ENCODE data around the gene PPY.
A peak's percentile ranks its signal among the peaks of the same experiment; 100 is the strongest.
"Not testable (repeated sequence)": the region's sequence is repeated elsewhere in the genome, so short reads cannot be mapped to it uniquely, and the experiment has no call there.

PPY gene

GRCh38 chr17:43901861-43902589 lies 40.3 kb downstream of the PPY start:
- Histone ChIP-seq H3K4me1 (ENCODE audit: control insufficient read depth, insufficient read depth, low read length, unreplicated experiment) (peaks cover 16% of the 10 kb centered on the region), H3K79me2 (ENCODE audit: control insufficient read depth, insufficient read depth, low read length, unreplicated experiment) (no peaks in the 10 kb centered on the region), H3K36me3 (ENCODE audit: insufficient read depth, low read length) (no peaks in the 10 kb centered on the region), H3K4me3 (ENCODE audit: low read depth, low read length) (no peak overlapping the region), H3K27ac (ENCODE audit: low read depth, low read length) (no peak overlapping the region), H3K27me3 (ENCODE audit: insufficient read depth, low read length) (no peaks in the 10 kb centered on the region), H2AFZ (ENCODE audit: low read length, unreplicated experiment) (no peak overlapping the region)

GRCh38 chr17:43900858-43901754 lies 41.2 kb downstream of the PPY start:
- Histone ChIP-seq H3K79me2 (ENCODE audit: control insufficient read depth, insufficient read depth, low read length, unreplicated experiment) (no peaks in the 10 kb centered on the region), H3K27me3 (ENCODE audit: insufficient read depth, low read length) (no peaks in the 10 kb centered on the region), H3K27ac (ENCODE audit: low read depth, low read length) (no peak overlapping the region), H3K4me3 (ENCODE audit: low read depth, low read length) (peak overlapping the region; percentile 78), H3K36me3 (ENCODE audit: insufficient read depth, low read length) (no peaks in the 10 kb centered on the region), H3K4me1 (ENCODE audit: control insufficient read depth, insufficient read depth, low read length, unreplicated experiment) (peaks cover 13% of the 10 kb centered on the region), H2AFZ (ENCODE audit: low read length, unreplicated experiment) (peak overlapping the region; percentile 28)

GRCh38 chr17:43900183-43900857 lies 42.0 kb downstream of the PPY start:
- H3K4me1 ChIP-seq (ENCODE audit: control insufficient read depth, insufficient read depth, low read length, unreplicated experiment), result peaks cover 8% of the 10 kb centered on the region
- H3K27me3 ChIP-seq (ENCODE audit: insufficient read depth, low read length), result no peaks in the 10 kb centered on the region
- no peak overlapping the region for H3K27ac ChIP-seq (ENCODE audit: low read depth, low read length)
- H3K79me2 ChIP-seq (ENCODE audit: control insufficient read depth, insufficient read depth, low read length, unreplicated experiment), result no peaks in the 10 kb centered on the region
- H3K4me3 ChIP-seq (ENCODE audit: low read depth, low read length), result peak overlapping the region; percentile 78
- peak overlapping the region; percentile 47 for H2AFZ ChIP-seq (ENCODE audit: low read length, unreplicated experiment)
- no peaks in the 10 kb centered on the region for H3K36me3 ChIP-seq (ENCODE audit: insufficient read depth, low read length)

- Histone ChIP-seq H3K4me1 (ENCODE audit: control insufficient read depth, insufficient read depth, low read length, unreplicated experiment) (peaks cover 8% of the 10 kb centered on the region), H3K36me3 (ENCODE audit: insufficient read depth, low read length) (no peaks in the 10 kb centered on the region), H2AFZ (ENCODE audit: low read length, unreplicated experiment) (no peak overlapping the region), H3K27me3 (ENCODE audit: insufficient read depth, low read length) (no peaks in the 10 kb centered on the region), H3K4me3 (ENCODE audit: low read depth, low read length) (no peak overlapping the region), H3K27ac (ENCODE audit: low read depth, low read length) (no peak overlapping the region), H3K79me2 (ENCODE audit: control insufficient read depth, insufficient read depth, low read length, unreplicated experiment) (no peaks in the 10 kb centered on the region)
Observed at GRCh38 chr17:43898446-43898845, 43.8 kb downstream of the PPY start.

- Histone ChIP-seq H3K27ac (ENCODE audit: low read depth, low read length) (no peak overlapping the region), H3K36me3 (ENCODE audit: insufficient read depth, low read length) (no peaks in the 10 kb centered on the region), H3K4me1 (ENCODE audit: control insufficient read depth, insufficient read depth, low read length, unreplicated experiment) (peaks cover 8% of the 10 kb centered on the region), H3K27me3 (ENCODE audit: insufficient read depth, low read length) (no peaks in the 10 kb centered on the region), H3K79me2 (ENCODE audit: control insufficient read depth, insufficient read depth, low read length, unreplicated experiment) (no peaks in the 10 kb centered on the region), H2AFZ (ENCODE audit: low read length, unreplicated experiment) (no peak overlapping the region), H3K4me3 (ENCODE audit: low read depth, low read length) (no peak overlapping the region)
Observed at GRCh38 chr17:43897831-43898230, 44.4 kb downstream of the PPY start.

GRCh38 chr17:43894494-43894893 lies 47.8 kb downstream of the PPY start:
- H3K79me2 ChIP-seq (ENCODE audit: control insufficient read depth, insufficient read depth, low read length, unreplicated experiment); H3K27ac ChIP-seq (ENCODE audit: low read depth, low read length); H3K4me1 ChIP-seq (ENCODE audit: control insufficient read depth, insufficient read depth, low read length, unreplicated experiment); H2AFZ ChIP-seq (ENCODE audit: low read length, unreplicated experiment); H3K27me3 ChIP-seq (ENCODE audit: insufficient read depth, low read length); H3K4me3 ChIP-seq (ENCODE audit: low read depth, low read length); H3K36me3 ChIP-seq (ENCODE audit: insufficient read depth, low read length): not testable (repeated sequence)

- Histone ChIP-seq H3K4me1 (ENCODE audit: control insufficient read depth, insufficient read depth, low read length, unreplicated experiment) (no peaks in the 10 kb centered on the region), H3K27me3 (ENCODE audit: insufficient read depth, low read length) (no peaks in the 10 kb centered on the region), H3K79me2 (ENCODE audit: control insufficient read depth, insufficient read depth, low read length, unreplicated experiment) (no peaks in the 10 kb centered on the region), H3K36me3 (ENCODE audit: insufficient read depth, low read length) (no peaks in the 10 kb centered on the region), H3K27ac (ENCODE audit: low read depth, low read length) (no peak overlapping the region), H3K4me3 (ENCODE audit: low read depth, low read length) (no peak overlapping the region), H2AFZ (ENCODE audit: low read length, unreplicated experiment) (no peak overlapping the region)
Observed at GRCh38 chr17:43892647-43892952, 49.7 kb downstream of the PPY start.

GRCh38 chr17:43891851-43892646 lies 50.2 kb downstream of the PPY start:
- no peak overlapping the region for H3K4me3 ChIP-seq (ENCODE audit: low read depth, low read length)
- no peaks in the 10 kb centered on the region for H3K36me3 ChIP-seq (ENCODE audit: insufficient read depth, low read length)
- no peaks in the 10 kb centered on the region for H3K79me2 ChIP-seq (ENCODE audit: control insufficient read depth, insufficient read depth, low read length, unreplicated experiment)
- no peak overlapping the region for H2AFZ ChIP-seq (ENCODE audit: low read length, unreplicated experiment)
- H3K27ac ChIP-seq (ENCODE audit: low read depth, low read length), result no peak overlapping the region
- H3K27me3 ChIP-seq (ENCODE audit: insufficient read depth, low read length), result no peaks in the 10 kb centered on the region
- H3K4me1 ChIP-seq (ENCODE audit: control insufficient read depth, insufficient read depth, low read length, unreplicated experiment), result no peaks in the 10 kb centered on the region
